ENCODE data around the gene NUP37. TPM values are rescaled to one million over a fixed set of nuclear protein-coding genes. Genes with fewer than 3 reads are reported as not detected.

The NUP37 gene
- total and polyA plus RNA-seq, 9 of the 15 experiments (the other 6 are each of a cell fraction or from before 2014, with no cell fraction given), result 72.2 to 429 (median 170) TPM

GRCh38 chr12:102119674-102120563, at the start of gene NUP37, which contains the start of gene PARPBP (continued):
- no peak for TF ChIP-seq ZNF655 (CRISPR knock-in tag; IDR thresholded peaks at IDR 0.05)
- TF ChIP-seq TRIM24 (IDR thresholded peaks at IDR 0.05), result 0 out of 4 replicates have a peak, but pooled peaks of 1 of the 2 experiments have one; percentile 39
- TF ChIP-seq SMAD4 (CRISPR knock-in tag; conservative IDR thresholded peaks at IDR 0.05), result peak; percentile 69; the same call in 1 of the 2 replicates
- TF ChIP-seq LEF1 (IDR thresholded peaks at IDR 0.05), result no peak
- TF ChIP-seq DNMT1 (IDR thresholded peaks at IDR 0.05), result no peak
- TF ChIP-seq GTF2A2 (tag; IDR thresholded peaks at IDR 0.05), result no peak
- no peak for TF ChIP-seq PATZ1 (CRISPR knock-in tag; IDR thresholded peaks at IDR 0.05; ENCODE audit: borderline replicate concordance)
- peak; percentile 72; the same call in 1 of the 2 replicates for TF ChIP-seq ZBTB9 (CRISPR knock-in tag; IDR thresholded peaks at IDR 0.05)
- TF ChIP-seq ZNF707 (CRISPR knock-in tag; conservative IDR thresholded peaks at IDR 0.05), result no peak
- no peak for TF ChIP-seq NFIX (CRISPR knock-in tag; IDR thresholded peaks at IDR 0.05; ENCODE audit: low read depth)
- peak; percentile 65 for TF ChIP-seq E2F8 (IDR thresholded peaks at IDR 0.05; ENCODE audit: low read depth, partially characterized antibody)
- no peak for TF ChIP-seq ZNF277 (CRISPR knock-in tag; IDR thresholded peaks at IDR 0.05; ENCODE audit: borderline replicate concordance)
- TF ChIP-seq FOXA1 (IDR thresholded peaks at IDR 0.05; ENCODE audit: borderline replicate concordance), result no peak
- no peak for TF ChIP-seq IFI16 (CRISPR knock-in tag; IDR thresholded peaks at IDR 0.05)
- TF ChIP-seq SMARCA4 (IDR thresholded peaks at IDR 0.05), result no peak
- TF ChIP-seq ZFP30 (CRISPR knock-in tag; IDR thresholded peaks at IDR 0.05; ENCODE audit: borderline replicate concordance), result no peak
- no peak for TF ChIP-seq STAT5A (IDR thresholded peaks at IDR 0.05; ENCODE audit: borderline replicate concordance, low read length)
